GM20431 (cell line): ENCODE results near the gene MUC20.
"Not testable (repeated sequence)": the region's sequence is repeated elsewhere in the genome, so short reads cannot be mapped to it uniquely, and the experiment has no call there.

Experiments used
- in situ Hi-C: fragments of 300-500 bp; cut with MseI, MboI; formaldehyde crosslinking; loops from one replicate; pipeline ENCODE4 v1.15.0; 2020; ENCODE audit warnings: low sequenced_read_pairs; ENCODE audit not compliant: unreplicated experiment

MUC20 gene

GRCh38 chr3:195727606-195728195 is 6.9 kb downstream of the MUC20 start:
- in situ Hi-C loops = no loop called here

- in situ Hi-C loops = not testable (repeated sequence)
Observed at GRCh38 chr3:195728789-195729188, 8.0 kb downstream of the MUC20 start.

DNA sequence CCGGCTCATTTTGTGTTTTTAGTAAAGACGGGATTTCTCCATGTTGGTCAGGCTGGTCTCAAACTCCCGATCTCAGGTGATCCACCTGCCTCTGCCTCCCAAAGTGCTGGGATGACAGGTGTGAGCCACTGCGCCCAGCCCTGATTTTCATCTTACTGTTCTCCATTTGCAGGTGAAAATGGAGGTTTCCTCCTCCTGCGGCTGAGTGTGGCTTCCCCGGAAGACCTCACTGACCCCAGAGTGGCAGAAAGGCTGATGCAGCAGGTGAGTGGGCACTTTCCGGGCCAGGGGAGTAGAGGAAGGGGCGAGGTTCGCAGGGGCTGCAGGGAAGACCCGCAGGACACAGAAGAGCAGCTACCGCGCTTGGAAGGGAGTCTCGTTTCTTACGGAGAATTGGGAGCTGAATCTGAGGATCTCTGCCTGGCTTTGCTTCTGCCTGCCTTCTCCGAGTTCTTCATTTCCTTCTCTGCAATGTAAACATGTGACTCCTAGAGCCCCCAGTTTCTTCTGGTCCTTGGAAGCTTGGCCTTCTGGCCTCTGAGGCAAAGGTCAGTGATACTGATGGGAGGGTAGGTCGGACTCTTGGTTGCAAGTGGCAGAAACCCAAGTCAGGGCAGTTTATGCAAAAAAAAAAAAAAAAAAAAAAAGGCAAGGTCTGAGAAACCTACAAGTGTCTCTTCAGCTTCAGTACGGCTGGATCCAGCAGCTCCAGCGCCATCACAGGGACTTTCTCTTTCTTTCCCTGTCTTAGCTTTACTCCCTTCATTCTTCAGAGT is 8.9 kb downstream of the MUC20 start:
- in situ Hi-C loops = no loop called here

- in situ Hi-C loops = no loop called here
Observed at GRCh38 chr3:195731356-195731905, 10.7 kb downstream of the MUC20 start.

DNA sequence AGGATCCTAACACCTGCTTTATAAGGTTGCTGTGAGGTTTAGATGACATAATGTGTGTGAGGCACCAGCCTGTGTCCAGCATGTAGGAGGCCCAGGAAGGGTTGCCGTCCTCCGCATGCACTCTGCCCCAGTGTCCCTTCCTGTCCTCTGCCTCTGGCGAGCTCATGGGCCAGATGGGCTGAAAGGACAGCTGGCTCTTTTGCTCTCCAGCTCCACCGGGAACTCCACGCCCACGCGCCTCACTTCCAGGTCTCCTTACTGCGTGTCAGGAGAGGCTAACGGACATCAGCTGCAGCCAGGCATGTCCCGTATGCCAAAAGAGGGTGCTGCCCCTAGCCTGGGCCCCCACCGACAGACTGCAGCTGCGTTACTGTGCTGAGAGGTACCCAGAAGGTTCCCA is 12.2 kb downstream of the MUC20 start:
- in situ Hi-C loops = no loop called here

DNA sequence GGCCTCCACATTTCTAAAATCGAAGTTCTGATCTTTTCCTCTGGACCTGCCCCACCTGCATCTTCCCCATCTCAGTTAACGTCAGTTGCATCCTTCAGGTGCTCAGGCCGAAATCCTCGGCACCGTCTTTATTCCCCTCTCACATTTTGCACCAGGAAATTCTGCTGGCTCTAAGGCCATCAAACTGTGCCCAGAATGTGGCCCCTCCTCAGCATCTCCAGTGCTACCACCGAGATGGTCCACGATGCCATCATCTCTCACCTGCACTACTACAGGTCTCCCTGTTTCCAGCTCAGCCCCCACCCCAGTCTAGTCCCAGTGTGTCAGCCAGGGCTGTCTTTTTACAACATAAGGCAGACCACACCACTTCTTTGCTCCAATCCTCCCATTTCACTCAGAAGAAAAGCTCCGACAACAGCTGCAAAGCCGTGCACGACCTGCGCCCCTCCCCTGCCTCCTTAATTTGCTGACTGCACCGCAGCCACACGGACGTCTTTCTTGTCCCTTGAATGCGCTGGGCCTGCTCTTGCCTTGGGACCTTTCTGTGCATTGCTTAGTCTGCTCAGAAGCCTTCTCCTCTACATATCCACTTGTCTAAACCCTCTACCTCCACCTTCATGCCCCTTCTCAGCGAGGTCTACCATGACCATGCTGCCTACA is 14.4 kb downstream of the MUC20 start:
- in situ Hi-C loops = no loop called here

DNA sequence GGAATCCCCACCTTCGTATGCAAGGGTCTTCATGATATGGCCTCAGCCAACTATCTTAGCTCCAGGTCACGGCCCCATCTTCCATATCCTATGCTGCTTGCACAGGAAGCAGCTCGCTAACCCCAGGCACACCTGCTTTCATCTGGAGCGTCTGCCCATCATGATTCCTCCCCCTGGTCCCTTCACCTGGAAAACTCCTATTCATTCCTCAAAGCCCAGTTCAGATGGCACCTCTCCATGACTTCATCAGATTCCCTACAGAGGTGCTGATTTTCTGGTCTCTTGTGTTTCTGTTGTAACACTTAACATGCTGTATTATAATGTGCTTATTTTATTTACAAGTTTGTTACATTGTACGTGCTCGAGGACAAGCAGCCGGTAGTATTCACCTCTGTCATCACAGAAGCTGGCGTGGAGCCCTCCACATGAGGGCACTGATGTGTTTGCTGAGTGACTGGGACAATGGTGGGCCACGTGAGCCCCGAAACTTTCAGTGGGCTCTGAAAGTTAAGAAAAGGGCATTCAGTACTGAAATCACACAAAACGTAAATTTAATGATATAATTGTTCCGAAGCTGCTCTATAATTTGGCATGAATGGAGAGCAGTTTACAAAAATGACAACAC is 16.2 kb downstream of the MUC20 start:
- in situ Hi-C loops = no loop called here

- in situ Hi-C loops = not testable (repeated sequence)
Observed at GRCh38 chr3:195737782-195738181, 17.0 kb downstream of the MUC20 start.

- in situ Hi-C loops = no loop called here
Observed at GRCh38 chr3:195738274-195739044, 17.7 kb downstream of the MUC20 start.

GRCh38 chr3:195739561-195740111 is 18.9 kb downstream of the MUC20 start:
- in situ Hi-C loops = no loop called here

GRCh38 chr3:195744437-195744836 is 23.7 kb downstream of the MUC20 start:
- in situ Hi-C loops = no loop called here

GRCh38 chr3:195746346-195746745 is 25.6 kb downstream of the MUC20 start:
- in situ Hi-C loops = no loop called here

DNA sequence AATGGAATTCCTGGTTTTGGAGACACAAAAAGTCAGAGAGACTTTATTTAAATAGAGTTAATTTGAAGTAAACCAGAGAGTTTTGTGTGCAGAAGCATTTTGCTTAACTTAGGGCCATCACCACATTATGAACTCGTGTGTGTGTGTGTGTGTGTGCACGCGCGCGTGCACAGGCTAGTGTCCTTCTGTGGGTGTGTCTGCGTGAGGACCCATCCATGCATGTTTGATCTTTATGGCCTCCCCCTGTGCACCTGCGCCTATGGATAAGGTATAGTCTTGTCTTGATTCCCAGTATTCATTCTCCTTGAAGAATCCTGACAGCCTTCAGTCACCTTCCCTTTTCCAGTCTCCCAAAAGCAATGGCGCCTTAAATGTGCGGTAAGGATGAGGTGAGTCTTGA is 26.0 kb downstream of the MUC20 start:
- in situ Hi-C loops = no loop called here

GRCh38 chr3:195748661-195749060 is 27.9 kb downstream of the MUC20 start:
- in situ Hi-C loops = no loop called here

DNA sequence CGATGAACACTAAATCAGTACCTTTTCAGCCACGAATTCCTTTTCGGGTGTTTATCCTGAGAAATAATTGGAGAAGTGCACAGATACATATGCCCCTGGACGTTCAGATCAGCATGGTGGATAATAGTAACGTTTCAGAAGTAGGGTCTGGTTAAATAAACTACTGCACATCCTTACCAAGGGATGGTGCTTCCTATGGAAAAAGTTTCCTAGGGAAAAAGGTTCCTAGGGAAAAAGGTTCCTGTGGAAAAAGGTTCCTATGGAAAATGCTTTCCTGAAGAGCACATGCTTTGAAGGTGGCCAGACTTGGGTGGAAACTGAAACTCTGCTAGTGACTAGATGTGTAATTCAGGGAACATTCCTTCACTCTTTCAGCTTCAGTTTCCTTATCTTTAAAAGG is 28.3 kb downstream of the MUC20 start:
- in situ Hi-C loops = not testable (repeated sequence)

GRCh38 chr3:195750797-195751520 is 30.2 kb downstream of the MUC20 start:
- in situ Hi-C loops = no loop called here

DNA sequence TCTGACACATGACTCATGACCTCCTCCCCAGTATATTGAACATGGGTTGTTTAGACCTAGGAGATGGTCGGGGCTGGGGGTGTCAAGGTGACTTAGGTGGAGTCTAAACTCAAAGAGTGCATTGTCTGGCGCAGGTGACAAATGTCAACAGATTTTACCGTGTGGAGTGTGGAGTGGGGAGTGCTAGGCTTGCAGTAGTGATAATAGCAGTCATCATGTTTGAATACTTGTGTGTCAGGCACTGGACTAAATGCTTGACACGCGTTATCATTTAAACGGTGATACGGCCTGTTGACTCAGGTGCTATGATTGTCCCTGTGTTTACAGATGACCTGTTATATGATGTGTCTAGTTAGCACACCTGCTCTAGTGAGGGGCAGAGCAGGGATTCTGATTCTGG is 30.8 kb downstream of the MUC20 start:
- in situ Hi-C loops = no loop called here

DNA sequence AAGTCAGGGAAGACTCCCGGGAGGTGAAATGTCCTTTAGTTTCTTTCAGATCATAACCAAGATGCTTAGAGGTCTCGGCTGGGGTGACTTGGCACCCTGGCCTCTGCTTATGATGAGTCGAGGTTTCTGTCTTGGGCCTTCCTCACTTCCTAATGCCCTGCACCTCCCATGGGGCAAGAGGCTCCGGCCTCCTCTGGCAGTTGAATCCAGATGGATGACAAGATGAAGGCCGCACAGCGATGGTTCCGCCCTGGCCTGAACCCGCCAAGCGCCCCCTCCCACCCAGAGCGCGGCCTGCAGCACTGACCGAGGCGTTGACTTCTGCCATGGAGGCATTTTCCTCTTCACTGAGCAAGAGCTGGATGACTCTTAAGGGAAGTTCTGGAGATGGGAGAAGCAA is 31.3 kb downstream of the MUC20 start:
- in situ Hi-C loops = no loop called here
